NCI-H146 treated with DMSO at 0.1 percent for 48 hours (cell line): ENCODE measurements around the gene PIWIL4.
"Not testable (repeated sequence)": the region's sequence is repeated elsewhere in the genome, so short reads cannot be mapped to it uniquely, and the experiment has no call there.

Source experiments
- DNase-seq: peaks from one replicate; lab custom pipeline; 2025; ENCODE audit not compliant: unreplicated experiment; lab: John Stamatoyannopoulos, UW

PIWIL4 gene

DNA sequence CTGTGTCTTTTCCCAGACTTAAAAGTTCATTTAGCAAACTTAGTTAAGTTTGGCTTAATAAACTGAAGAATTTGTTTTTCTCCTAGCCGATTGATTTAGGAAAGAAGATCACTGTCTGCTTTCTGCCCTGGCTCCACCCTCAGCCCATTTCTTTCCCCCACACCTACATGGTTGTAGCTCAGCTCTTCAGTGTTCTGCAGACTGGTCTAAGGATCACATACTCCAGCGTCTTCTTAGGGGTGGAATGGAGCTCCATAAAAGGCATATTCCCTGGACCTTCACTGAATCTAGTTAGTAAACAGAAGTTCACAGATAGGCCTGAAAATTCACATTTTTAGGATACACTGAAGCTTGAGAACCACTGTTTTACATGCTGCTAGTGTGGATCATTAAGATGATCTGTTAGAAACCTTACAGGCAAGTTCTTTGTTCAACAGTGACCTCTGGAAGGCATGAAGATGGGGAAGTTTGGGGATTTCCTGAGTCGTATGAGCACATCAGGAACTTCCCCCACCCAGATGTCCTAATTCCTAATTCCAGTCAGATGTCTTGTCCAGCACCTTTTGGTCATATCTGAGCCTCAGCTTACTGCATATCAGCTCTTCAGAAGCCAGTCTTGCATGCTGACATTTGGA is 16.8 kb downstream of the PIWIL4 start:
- DNase-seq = no peak

GRCh38 chr11:94584978-94585377 is 17.8 kb downstream of the PIWIL4 start:
- no peak for DNase-seq

- no peak for DNase-seq
Observed at GRCh38 chr11:94585399-94585798, 18.2 kb downstream of the PIWIL4 start.

DNA sequence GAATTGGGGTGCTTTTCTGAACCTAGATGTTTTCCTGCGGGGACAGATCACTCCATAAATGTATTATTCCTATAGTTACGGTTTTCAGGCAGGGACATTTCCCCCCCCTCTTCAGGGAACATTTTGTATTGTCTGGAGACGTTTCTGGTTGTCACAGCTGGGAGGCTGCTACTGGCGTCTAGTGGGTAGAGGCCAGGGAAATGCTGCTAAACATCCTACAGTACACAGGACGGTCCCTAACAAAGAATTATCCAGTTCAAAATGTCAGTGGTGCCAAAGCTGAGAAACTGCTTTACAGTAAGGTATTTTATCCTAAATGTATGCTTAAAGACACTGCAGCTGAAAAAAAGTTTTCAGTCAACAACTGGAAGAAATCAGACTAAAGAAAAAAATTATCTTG is 19.4 kb downstream of the PIWIL4 start:
- DNase-seq = no peak

DNA sequence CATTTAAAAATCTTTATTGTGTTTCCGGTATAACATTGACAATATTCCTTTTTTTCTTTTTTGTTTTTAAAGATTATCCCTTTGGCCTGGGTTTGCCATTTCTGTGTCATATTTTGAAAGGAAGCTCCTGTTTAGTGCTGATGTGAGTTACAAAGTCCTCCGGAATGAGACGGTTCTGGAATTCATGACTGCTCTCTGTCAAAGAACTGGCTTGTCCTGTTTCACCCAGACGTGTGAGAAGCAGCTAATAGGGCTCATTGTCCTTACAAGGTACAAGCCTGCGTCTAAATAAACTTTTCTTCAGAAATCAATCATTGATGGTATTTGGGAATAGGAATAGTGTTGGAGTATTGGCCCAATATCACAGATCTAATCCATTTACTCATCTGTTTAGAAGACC is 19.8 kb downstream of the PIWIL4 start:
- DNase-seq = no peak

GRCh38 chr11:94588366-94588942 is 21.3 kb downstream of the PIWIL4 start:
- DNase-seq = peak; percentile 22

DNA sequence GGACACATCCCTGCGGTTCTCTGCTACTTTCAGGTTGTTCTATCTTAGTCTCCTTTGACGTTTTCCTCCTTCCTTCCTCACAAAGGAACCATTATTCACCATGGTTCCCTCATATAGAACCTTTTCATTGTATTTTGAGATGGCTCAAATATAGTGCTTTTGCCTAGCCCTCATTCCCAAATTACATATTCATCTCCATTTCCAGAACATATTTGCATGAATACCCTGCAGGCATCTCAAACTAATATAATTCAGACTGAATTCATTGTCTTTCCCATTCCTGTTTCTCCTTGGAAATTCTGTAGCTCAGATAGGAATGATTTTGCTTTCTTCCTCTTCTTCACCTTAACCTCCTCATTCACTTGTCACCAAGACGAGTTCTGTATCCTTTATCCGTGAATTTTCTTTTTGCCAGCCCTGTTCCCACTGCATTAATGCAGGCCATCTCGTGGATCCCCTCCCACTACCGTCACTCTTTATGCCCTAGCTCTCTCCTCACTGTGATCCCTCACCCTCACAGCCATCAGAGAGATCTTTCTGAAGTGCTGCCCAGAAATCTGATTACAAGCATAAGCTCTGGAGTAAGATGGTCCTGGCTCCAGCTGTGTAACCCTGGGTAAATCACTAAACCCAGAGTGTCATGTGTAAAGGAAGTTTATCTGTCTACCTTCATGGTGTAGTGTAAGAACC is 23.3 kb downstream of the PIWIL4 start:
- no peak for DNase-seq

DNA sequence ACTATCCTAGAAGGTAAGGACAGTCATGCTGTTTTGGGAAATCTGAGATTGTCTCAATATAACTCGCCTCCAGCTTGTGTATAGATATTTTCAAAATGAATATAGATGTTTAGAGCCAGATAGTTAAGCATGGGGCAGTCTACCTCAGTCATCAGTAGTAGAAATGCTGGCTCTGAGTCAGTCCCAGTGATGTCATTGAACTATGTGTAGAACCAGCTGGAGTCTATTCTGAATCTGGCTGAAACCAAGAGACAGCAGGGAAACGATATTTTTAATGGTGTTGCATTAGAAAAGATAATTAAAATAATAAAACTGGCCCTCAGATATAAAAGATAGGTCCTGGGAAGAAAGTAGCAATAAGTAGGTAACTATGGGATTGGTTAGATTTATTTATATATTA is 25.9 kb downstream of the PIWIL4 start:
- no peak for DNase-seq

- no peak for DNase-seq
Observed at GRCh38 chr11:94595076-94595475, 27.9 kb downstream of the PIWIL4 start.

GRCh38 chr11:94597896-94598295 is 30.7 kb downstream of the PIWIL4 start:
- no peak for DNase-seq

DNA sequence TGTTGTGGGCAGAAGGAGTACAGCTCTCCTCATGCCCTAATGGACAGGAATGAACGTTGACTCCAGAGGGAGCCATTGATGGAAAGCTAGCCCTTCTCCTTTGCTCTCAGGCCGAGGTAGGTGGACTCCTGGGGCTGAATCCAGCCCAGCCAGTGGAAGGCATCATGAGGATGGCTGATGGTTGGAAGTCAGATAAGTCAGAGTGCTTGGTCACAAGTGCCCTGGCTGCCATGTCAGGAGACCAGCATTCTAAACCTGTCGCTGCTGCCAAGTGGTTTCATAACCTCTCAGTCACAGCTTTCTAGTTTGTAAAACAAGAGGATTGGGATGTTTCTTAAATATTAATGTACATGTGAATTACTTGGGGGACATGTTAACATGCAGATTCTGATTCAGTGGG is 32.3 kb downstream of the PIWIL4 start:
- DNase-seq = no peak

DNA sequence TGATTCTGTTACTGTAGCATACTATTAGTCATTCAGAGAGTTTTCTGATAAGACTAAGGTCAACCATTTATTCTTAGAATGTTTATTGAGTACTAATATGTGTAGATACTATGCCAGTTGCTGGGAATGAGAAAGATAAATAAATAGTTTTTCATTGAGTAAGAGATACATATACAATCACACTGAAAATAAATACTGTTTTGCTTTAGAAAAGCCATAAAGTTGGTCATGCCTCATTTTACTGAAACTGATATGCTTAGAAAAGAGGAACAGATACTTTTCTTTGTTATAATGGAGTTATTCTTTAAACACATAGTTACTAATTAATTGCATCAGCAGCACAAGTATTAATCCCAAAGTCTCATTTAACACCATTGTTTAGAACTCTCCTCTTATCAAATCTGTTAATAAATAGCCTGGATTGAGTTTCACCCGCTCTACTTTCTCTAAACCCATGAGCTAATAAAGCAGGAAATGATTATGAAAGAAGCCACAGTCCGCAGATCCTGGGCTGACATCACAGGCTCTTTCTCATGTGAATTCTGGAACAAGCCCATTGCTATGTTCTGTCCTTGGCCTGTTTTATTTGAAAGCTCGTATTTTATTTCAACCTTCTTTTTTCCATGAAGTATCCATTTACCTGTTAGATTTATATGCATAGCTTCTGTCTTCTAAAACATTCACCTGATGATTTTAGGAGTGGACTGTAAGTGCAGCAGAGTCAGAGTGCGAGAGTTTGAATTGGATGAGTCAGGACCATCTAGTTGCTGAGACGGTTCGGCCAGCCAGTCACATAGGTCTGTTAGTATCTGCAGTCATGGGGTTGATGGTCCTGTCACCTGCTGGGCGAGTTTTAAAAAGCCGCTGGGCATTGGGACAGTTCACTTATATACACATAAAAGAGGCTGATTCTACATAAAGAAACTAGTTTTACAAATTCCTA is 35.5 kb downstream of the PIWIL4 start:
- DNase-seq = peak; percentile 33

DNA sequence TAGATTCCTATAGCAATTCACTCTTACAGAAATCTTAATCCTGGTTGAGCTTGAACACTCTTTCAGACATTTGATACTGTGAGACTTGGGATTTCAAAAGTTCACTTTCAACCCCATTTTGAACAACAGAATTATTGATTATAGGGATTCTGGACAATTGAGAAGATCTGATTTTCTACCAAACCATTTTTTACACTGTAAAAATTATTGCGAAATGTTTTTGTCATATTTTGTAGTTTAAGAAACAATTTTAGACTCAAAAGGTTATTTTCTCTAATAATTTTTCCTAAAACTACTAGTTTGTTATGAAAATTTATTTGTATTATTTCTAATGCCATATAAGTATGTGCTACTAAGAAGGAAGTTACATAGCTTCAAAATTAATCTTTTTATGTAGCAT is 36.4 kb downstream of the PIWIL4 start:
- DNase-seq = no peak

- no peak for DNase-seq
Observed at GRCh38 chr11:94604482-94604881, 37.3 kb downstream of the PIWIL4 start.

DNA sequence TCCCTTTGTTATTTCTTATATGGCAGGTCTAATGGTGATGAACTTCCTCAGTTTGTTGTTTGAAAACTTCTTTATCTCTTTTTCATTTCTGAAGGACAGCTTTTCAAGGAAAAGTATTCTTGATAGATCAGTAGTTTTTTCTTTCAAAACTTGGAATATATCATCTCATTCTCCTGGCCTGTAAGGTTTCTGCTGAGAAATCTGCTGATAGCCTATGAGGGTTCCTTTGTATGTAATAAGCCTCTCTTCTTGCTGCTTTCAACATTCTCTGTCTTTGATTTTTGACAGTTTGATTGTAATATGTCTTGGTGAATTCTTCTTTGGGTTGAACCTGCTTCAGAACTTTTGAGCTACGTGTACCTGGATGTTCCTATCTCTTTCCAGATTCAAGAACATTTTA is 46.0 kb downstream of the PIWIL4 start:
- no peak for DNase-seq

DNA sequence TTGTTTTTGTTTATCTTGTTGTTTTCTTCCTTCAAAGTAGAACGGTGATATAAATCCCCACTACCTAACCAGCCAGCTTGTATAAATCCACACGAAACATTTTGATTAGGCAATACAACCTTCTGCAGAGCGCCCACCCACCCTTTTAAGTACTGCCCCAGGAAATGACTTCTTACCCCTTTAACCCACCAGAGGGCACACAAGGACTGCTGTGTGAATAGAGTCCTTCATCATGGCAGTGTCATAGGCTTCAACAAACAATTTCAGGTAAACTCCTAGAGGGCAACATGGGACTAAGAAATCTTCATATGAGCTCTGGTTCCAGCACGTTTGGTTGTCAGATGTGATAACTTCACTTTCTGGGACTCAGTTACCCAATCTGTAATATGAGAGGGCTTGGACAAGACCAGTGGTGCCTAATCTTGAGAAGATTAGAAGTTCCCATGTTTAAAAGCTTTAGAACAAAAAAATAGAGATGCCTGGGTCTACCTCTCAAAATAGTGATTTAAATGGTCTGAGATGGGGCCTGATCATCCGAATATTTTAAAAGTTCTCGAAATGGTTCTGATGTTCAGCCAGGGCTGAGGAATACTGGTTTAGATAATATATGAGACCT is 56.1 kb downstream of the PIWIL4 start:
- peak; percentile 75 for DNase-seq

GRCh38 chr11:94625422-94625821 is 58.3 kb downstream of the PIWIL4 start:
- DNase-seq = not testable (repeated sequence)

- not testable (repeated sequence) for DNase-seq
Observed at GRCh38 chr11:94627003-94627560, 59.9 kb downstream of the PIWIL4 start.

- no peak for DNase-seq
Observed at GRCh38 chr11:94629741-94630140, 62.6 kb downstream of the PIWIL4 start.

- no peak for DNase-seq
Observed at GRCh38 chr11:94630221-94630620, 63.1 kb downstream of the PIWIL4 start.

DNA sequence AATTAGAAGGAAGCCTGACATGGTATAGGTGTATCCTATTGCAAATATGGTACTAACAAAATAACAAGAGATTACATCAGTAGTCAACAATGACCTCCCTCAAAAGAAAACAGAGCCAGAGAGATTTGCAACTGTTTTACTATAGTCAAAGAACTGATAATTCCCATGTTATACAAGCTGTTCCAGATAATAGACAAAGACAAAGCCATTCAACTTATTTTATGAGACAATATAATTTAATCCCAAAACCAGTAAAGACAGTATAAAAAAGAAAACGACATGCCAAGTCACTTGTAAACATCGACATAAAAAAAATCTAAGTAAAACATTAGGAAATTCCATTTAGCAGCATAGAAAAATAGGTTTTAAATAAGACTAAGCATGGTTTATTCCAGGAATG is 65.2 kb downstream of the PIWIL4 start:
- no peak for DNase-seq
